ENCODE measurements around the gene INSL6. TPM values are rescaled to one million over a fixed set of nuclear protein-coding genes. Genes with fewer than 3 reads are reported as not detected.

The INSL6 gene
- not detected in 2 replicates for total RNA-seq

GRCh38 chr9:5185220-5185840, at the start of gene INSL6:
TSS of gene INSL6 (minus strand) at chr9:5185639. CDS start at chr9:5185602, 37 bp downstream.

GRCh38 chr9:5231212-5231611, 45.8 kb upstream of the INSL6 start, which contains the start of gene INSL4:
TSS of gene INSL4 (plus strand) at chr9:5231419. CDS start at chr9:5231524, 105 bp downstream.

Other genes starting within 250 kb of the INSL6 start
- gene JAK2, start 200.4 kb downstream of the INSL6 start, total RNA-seq, result 19.7 and 20.7 TPM in 2 replicates
- not detected in 2 replicates for gene INSL4, start 45.8 kb upstream of the INSL6 start, total RNA-seq
- not detected in 2 replicates for gene RLN2, start 119.1 kb upstream of the INSL6 start, total RNA-seq
- 0.07 TPM in 1 of 2 replicates, not detected in the other for gene RLN1, start 154.2 kb upstream of the INSL6 start, total RNA-seq

All from smooth muscle cell of the pulmonary artery (primary cell).